GM18861 (cell line): Measurements from ENCODE around the gene SNX21.
"Not testable (repeated sequence)": the region's sequence is repeated elsewhere in the genome, so short reads cannot be mapped to it uniquely, and the experiment has no call there.

ENCODE experiments used
- ATAC-seq: cut with Tn5 transposase; IDR thresholded peaks from one replicate; pipeline ENCODE4 v1.9.1; 2021; ENCODE audit not compliant: unreplicated experiment

The SNX21 gene

DNA sequence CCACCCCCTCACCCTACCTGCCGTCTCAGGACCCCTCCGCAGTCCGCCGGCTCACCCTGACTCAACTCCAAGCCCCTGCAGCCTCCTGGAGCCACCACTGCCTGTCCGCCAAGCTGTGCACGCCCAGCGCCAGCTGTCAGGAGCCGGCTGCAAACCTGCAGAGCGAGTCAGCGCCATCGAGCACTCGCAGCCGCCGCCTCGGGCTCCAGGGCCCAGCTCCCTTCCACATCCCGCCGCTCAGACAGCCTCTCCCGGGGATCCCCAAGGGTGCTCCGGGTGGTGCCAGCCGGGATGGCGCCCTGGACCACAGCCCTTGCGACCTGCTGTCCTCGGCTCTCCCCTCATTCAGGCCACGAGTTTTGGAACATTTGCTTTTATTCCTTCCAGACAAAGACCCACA, 10.7 kb upstream of the SNX21 start:
- no peak for ATAC-seq

GRCh38 chr20:45823949-45824835, 9.4 kb upstream of the SNX21 start:
- ATAC-seq, result no peak

GRCh38 chr20:45826381-45827019, 7.1 kb upstream of the SNX21 start:
- no peak for ATAC-seq

- ATAC-seq, result no peak
Measured at GRCh38 chr20:45827030-45827652, 6.5 kb upstream of the SNX21 start, which contains the start of gene TNNC2. Gene TNNC2, minus strand, starts transcription at chr20:45827312. Its CDS starts 64 bp downstream, at chr20:45827248.

DNA sequence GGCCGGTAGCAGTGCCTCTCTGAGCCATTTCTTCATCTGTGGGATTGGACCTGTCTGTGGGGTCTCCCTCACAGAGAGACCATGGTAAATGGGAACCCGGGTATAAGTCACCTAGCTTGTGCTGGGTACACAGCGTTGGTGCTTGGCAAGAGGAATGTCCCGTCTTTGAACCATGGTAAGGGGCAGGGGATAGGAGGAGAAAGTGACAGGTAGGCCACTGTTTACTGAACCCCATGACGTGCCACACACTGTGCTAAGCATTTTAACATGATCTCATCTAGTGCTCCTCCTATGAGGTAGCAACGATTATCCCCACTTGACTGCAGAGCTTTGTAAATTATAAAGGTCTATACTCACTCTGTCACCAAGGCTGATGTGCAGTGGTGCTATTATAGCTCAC, 5.9 kb upstream of the SNX21 start:
- no peak for ATAC-seq

GRCh38 chr20:45828589-45828988, 5.0 kb upstream of the SNX21 start:
- ATAC-seq, result no peak

DNA sequence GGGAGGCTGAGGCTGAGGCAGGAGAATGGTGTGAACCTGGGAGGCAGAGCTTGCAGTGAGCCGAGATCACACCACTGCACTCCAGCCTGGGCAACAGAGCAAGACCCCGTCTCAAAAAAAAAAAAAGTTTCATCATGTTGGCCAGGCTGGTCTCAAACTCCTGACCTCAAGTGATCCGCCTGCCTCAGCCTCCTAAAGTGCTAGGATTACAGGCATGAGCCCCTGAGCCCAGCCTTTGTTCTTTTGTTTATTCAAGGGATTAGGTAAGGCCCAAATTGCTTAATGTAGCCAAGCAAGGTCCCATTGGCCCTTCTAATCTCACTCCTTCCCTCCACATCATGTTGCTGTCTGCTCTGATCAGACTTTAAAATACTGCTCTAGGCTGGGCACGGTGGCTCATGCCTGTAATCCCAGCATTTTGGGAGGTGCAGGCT, 3.9 kb upstream of the SNX21 start:
- ATAC-seq, result not testable (repeated sequence)

DNA sequence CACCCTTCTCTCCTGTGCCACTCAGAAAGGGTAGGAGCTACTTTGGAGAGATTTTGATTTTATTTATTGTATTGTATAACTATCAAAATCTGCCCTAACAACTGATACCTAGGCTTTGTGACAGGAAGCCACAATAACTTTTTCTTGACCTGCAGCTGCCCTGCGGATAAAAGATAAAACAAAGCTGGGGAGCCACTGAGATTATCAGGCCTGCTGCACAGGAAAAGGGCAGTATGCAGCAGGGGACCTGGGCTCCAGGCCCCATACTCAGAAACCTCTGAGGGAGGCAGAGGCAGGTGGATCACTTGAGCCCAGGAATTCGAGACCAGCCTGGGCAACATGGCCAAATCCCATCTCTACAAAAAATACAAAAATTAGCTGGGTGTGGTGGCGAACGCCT, 980 bp upstream of the SNX21 start:
- ATAC-seq, result no peak

GRCh38 chr20:45833883-45834796, 541 bp downstream of the SNX21 start:
- no peak for ATAC-seq

DNA sequence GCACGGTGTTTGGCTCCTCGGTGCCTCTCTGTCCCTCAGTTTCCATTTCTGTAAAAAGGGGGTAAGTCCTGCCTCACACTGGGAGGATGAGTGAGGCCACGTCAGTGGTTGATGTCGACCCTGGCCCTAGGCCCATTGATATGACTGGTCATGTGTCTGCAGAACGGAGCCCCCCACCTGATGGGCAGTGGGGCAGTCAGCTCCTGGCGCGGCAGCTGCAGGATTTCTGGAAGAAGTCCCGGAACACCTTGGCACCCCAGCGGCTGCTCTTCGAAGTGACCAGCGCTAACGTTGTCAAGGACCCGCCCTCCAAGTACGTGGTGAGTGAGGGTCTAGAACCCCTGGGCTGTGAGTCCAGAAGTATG, 1.2 kb downstream of the SNX21 start:
- no peak for ATAC-seq

- no peak for ATAC-seq
Measured at GRCh38 chr20:45835329-45835765, 1.7 kb downstream of the SNX21 start.

DNA sequence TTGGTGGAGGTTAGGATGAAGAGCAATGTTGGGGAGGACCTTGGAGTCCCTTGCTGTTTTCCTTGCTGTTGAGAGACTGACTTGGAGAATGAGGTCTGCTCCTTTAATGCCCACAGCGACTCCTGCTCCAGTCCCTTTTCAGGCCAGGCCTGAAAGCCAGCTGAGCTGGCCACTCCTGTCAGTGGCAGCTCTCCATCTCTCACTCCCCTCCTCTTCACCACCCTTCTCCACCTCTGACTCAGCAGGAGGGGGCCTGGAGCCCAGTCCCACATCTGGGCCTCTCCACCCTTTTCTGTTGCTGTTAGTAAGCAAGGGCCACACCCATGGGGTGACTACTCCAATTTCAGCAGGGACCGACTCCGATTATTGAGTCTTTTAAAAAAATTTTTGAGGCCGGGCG, 2.2 kb downstream of the SNX21 start:
- no peak for ATAC-seq

DNA sequence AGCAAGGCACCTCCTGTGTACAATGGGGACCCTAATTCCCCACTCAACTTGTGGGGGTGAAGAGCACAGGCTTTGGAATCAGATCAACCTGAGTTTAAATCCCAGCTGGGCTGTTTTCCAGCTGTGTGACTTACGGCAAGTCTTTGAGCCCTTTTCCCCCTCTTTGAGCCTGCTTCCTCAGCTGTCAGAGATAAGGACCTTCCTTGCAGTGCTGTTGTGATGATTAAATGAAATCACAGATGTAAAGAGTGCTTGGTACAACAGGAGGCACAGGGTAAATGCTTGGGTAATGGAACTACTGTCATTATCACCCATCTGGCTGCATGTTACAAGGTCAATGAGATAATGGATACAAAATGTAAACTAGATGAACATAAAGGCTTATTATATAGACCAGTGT, 3.2 kb downstream of the SNX21 start:
- no peak for ATAC-seq

GRCh38 chr20:45840700-45841198, 7.2 kb downstream of the SNX21 start:
- no peak for ATAC-seq

DNA sequence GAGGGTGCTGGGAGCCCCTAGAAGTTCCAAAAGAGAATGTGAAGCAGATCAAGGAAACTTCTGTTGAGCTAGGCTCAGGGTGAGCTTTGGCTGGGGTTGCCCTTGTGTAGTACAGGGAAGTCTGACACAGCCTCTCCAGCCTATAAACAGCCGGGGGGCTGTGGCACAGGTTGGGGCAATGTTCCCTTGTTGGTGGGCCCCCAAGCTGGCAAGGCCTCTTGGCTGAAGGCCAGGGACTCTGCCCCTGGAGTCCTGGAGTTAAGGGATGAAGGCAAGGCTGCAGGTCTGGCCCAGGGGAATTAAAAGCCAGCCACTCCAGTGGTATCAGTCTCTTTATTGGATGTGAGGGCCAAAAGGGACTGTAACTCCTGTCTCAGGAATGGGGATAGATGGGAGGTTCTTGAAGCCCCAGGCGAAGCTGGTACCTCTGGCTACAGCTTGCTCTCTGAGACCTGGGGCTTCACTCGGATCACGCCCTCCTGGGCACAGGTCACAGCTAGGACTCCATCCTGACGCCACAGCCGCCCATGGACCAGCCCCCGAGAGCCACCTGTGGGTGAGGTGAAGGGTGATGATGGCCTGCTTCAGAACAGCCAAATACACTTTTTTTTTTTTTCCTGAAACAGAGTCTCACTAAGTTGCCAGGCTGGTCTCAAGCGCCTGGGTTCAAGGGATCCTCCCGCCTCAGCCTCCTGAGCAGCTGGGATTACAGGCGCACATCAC, 8.0 kb downstream of the SNX21 start:
- ATAC-seq, result no peak

- ATAC-seq, result no peak
Measured at GRCh38 chr20:45842169-45842812, 8.7 kb downstream of the SNX21 start.

GRCh38 chr20:45843506-45843905, 9.9 kb downstream of the SNX21 start:
- ATAC-seq, result no peak

DNA sequence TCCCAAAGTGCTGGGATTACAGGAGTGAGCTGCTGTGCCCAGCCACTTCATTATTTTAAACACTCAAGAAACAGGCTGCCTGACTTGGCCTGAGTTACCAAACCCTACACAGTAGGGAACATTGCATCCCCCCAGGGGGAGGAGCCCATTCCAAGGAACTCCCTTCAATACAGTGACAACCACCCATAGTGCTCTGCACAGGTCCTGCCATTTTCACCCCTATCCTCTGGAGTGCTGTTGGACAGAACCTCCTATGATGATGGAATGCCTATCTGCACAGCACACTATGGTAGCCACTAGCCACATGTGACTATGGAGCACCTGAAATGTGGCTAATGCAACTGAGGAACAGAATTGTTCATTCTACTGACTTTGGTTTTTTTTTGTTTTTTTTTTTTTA, 11.9 kb downstream of the SNX21 start:
- ATAC-seq, result no peak

- ATAC-seq, result no peak
Measured at GRCh38 chr20:45848421-45848820, 14.8 kb downstream of the SNX21 start.
